Prostate gland (tissue), 2 donors: ENCODE measurements around the gene CCNL2.

Experiments
- CTCF ChIP-seq, 4 experiments: fragments of 200-600 bp in 2 of 4; fragments of 450-650 bp in 2 of 4; sonication (generic) in 2 of 4; IDR thresholded peaks; 1 replicate in 3 of 4; 2 replicates in 1 of 4; pipeline ENCODE4 v1.5.1; 2016 to 2019; ENCODE audit warnings: antibody characterized with exemption in 4 of 4, mild to moderate bottlenecking in 2 of 4, moderate library complexity in 2 of 4
- POLR2A ChIP-seq: fragments of 450-650 bp; IDR thresholded peaks from one replicate; pipeline ENCODE4 v1.6.1; 2016; ENCODE audit warnings: antibody characterized with exemption, mild to moderate bottlenecking
- POLR2AphosphoS5 ChIP-seq: sonication (generic); formaldehyde crosslinking; IDR thresholded peaks from one replicate; pipeline ENCODE4 v1.6.1; 2017; ENCODE audit warnings: antibody characterized with exemption

- TF ChIP-seq CTCF (IDR thresholded peaks at IDR 0.05) (no peak), POLR2AphosphoS5 (no peak), POLR2A (no peak)
Observed at GRCh38 chr1:1442069-1442770, 43.1 kb upstream of the CCNL2 start.
